Keratinocyte (primary cell): ENCODE measurements around the gene MUC4. TPM values are rescaled to one million over a fixed set of nuclear protein-coding genes. Genes with fewer than 3 reads are reported as not detected.
A peak's percentile ranks its signal among the peaks of the same experiment; 100 is the strongest.

Source experiments
- DNase-seq: peaks from one replicate; pipeline ENCODE4 v3.0.0-alpha.2; 2011; ENCODE audit warnings: low read depth, missing footprints, low spot score
- FAIRE-seq: peaks from 2 replicates; lab custom pipeline; 2011; peaks lifted over from hg19 to GRCh38; lab: Jason Lieb, UNC
- H2AFZ ChIP-seq: 2 replicates; pipeline ENCODE4 v1.6.0; 2012; ENCODE audit warnings: low read length, control low read depth, inconsistent platforms; ENCODE audit not compliant: control insufficient read depth
- H3K27ac ChIP-seq: 2 replicates; pipeline ENCODE4 v1.5.1; 2011; ENCODE audit warnings: low read length; ENCODE audit not compliant: control insufficient read depth, insufficient read depth
- H3K27me3 ChIP-seq: 3 replicates; pipeline ENCODE4 v1.6.0; 2011; ENCODE audit warnings: low read length; ENCODE audit not compliant: control insufficient read depth, insufficient read depth; ENCODE audit errors: extremely low read depth
- H3K36me3 ChIP-seq, 2 experiments: 2 replicates in 1 of 2; 3 replicates in 1 of 2; pipeline ENCODE4 v1.5.1; 2011; ENCODE audit warnings: low read length in 2 of 2, mild to moderate bottlenecking in 1 of 2; ENCODE audit not compliant: control insufficient read depth in 2 of 2, insufficient read depth in 2 of 2; ENCODE audit errors: extremely low read depth in 1 of 2
- H3K4me1 ChIP-seq: 3 replicates; pipeline ENCODE4 v1.5.1; 2011; ENCODE audit warnings: low read length; ENCODE audit not compliant: control insufficient read depth, insufficient read depth; ENCODE audit errors: extremely low read depth
- H3K4me2 ChIP-seq: 3 replicates; pipeline ENCODE4 v1.6.0; 2011; ENCODE audit warnings: low read depth, low read length; ENCODE audit not compliant: control insufficient read depth, insufficient read depth; ENCODE audit errors: extremely low read depth
- H3K4me3 ChIP-seq, 3 experiments: fragments of 200-600 bp in 1 of 3; sonication (generic) in 1 of 3; 2 replicates in 2 of 3; 3 replicates in 1 of 3; pipeline ENCODE4 v1.5.1; 2011 to 2016; ENCODE audit warnings: low read length in 3 of 3, mild to moderate bottlenecking in 3 of 3, control low read depth in 2 of 3, inconsistent platforms in 1 of 3, low read depth in 1 of 3, mixed read lengths in 1 of 3, mixed run types in 1 of 3, moderate library complexity in 1 of 3; ENCODE audit not compliant: control insufficient read depth in 2 of 3, insufficient read depth in 2 of 3; ENCODE audit errors: extremely low read depth in 1 of 3
- H3K79me2 ChIP-seq: 2 replicates; pipeline ENCODE4 v1.6.0; 2012; ENCODE audit warnings: low read length; ENCODE audit not compliant: control insufficient read depth, insufficient read depth
- H3K9ac ChIP-seq: 3 replicates; pipeline ENCODE4 v1.6.0; 2011; ENCODE audit warnings: low read length; ENCODE audit not compliant: control insufficient read depth, insufficient read depth; ENCODE audit errors: extremely low read depth
- H3K9me1 ChIP-seq: 3 replicates; pipeline ENCODE4 v1.6.0; 2011; ENCODE audit warnings: low read length; ENCODE audit not compliant: control insufficient read depth, insufficient read depth; ENCODE audit errors: extremely low read depth
- H3K9me3 ChIP-seq: 2 replicates; pipeline ENCODE4 v1.5.1; 2012; ENCODE audit warnings: low read depth, low read length; ENCODE audit not compliant: control insufficient read depth
- H4K20me1 ChIP-seq: 3 replicates; pipeline ENCODE4 v1.6.0; 2011; ENCODE audit warnings: low read length; ENCODE audit not compliant: control insufficient read depth, insufficient read depth; ENCODE audit errors: extremely low read depth
- EZH2 ChIP-seq: IDR thresholded peaks from one replicate; pipeline ENCODE4 v1.6.1; 2012; ENCODE audit warnings: inconsistent platforms, mild to moderate bottlenecking, low read length, moderate library complexity
- dilution Hi-C: fragments of 300-500 bp; cut with MboI; formaldehyde crosslinking; loops from one replicate; pipeline ENCODE4 v1.7.0; 2020; ENCODE audit warnings: low sequenced_read_pairs; ENCODE audit not compliant: extremely low pct_ligation_motif_present
- polyA plus RNA-seq, 5 experiments: library from polyadenylated mRNA; depleted of rRNA in 3 of 5; stranded (reverse) in 3 of 5; stranded (forward) in 1 of 5; unstranded in 1 of 5; fragments of >200 nt; gene quantifications; 1 replicate in 1 of 5; 2 replicates in 3 of 5; 3 replicates in 1 of 5; pipeline versions ENCODE4 v1.2.1 to v1.2.3, GENCODE V29; 2011 to 2012; ENCODE audit warnings: missing spikeins in 2 of 5, low read depth in 1 of 5, low replicate concordance in 1 of 5
- TF ChIP-seq, protein P1 (sequence below), 3 experiments: IDR thresholded peaks in 1 of 3; conservative IDR thresholded peaks in 1 of 3; optimal IDR thresholded peaks in 1 of 3; 2 replicates in 2 of 3; 3 replicates in 1 of 3; pipeline versions ENCODE3 to v1.5.1; 2011; ENCODE audit warnings: low read length in 3 of 3, mild to moderate bottlenecking in 3 of 3, moderate library complexity in 2 of 3, control low read depth in 1 of 3, inconsistent platforms in 1 of 3; ENCODE audit not compliant: insufficient read depth in 2 of 3; ENCODE audit errors: extremely low read depth in 1 of 3

Gene MUC4
- polyA plus RNA-seq, 1 donor (not counting 4 experiments of a cell fraction or from before 2014, with no cell fraction given), result not detected

DNA sequence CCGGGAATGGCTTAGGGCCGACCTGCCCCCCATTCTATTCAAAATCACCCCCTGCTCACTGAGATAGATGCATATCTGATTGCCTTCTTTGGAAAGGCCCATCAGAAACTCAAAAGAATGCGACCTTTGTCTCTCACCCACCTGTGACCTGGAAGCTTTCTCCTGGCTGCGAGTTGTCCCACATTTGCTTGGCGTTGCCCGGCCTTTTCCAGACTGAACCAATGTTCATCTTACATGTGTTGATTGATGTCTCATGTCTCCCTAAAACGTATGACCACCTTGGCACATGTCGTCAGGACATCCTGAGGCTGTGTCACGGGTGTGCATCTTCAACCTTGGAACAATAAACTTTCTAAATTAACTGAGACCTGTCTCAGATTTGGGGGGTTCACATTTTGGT lies 94.3 kb downstream of the MUC4 start:
- peaks cover 21% of the 10 kb centered on the region for H3K27me3 ChIP-seq
- no peaks in the 10 kb centered on the region for H3K9me1 ChIP-seq
- DNase-seq (no peak), FAIRE-seq (no peak)
- no peak overlapping the region for H3K4me2 ChIP-seq
- no peak overlapping the region for H3K9ac ChIP-seq
- TF ChIP-seq, protein P1, sequence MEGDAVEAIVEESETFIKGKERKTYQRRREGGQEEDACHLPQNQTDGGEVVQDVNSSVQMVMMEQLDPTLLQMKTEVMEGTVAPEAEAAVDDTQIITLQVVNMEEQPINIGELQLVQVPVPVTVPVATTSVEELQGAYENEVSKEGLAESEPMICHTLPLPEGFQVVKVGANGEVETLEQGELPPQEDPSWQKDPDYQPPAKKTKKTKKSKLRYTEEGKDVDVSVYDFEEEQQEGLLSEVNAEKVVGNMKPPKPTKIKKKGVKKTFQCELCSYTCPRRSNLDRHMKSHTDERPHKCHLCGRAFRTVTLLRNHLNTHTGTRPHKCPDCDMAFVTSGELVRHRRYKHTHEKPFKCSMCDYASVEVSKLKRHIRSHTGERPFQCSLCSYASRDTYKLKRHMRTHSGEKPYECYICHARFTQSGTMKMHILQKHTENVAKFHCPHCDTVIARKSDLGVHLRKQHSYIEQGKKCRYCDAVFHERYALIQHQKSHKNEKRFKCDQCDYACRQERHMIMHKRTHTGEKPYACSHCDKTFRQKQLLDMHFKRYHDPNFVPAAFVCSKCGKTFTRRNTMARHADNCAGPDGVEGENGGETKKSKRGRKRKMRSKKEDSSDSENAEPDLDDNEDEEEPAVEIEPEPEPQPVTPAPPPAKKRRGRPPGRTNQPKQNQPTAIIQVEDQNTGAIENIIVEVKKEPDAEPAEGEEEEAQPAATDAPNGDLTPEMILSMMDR (optimal IDR thresholded peaks at IDR 0.05 in 1 of 3, IDR thresholded peaks at IDR 0.05 in 1 of 3, conservative IDR thresholded peaks at IDR 0.05 in 1 of 3; ENCODE audit: extremely low read depth in 1 of 3, insufficient read depth in 2 of 3, low read length in 3 of 3), result no peak
- TF ChIP-seq EZH2, result no peak
- H3K36me3 ChIP-seq, result no peaks in the 10 kb centered on the region
- no peak overlapping the region for H2AFZ ChIP-seq
- H3K79me2 ChIP-seq, result no peaks in the 10 kb centered on the region
- no peak overlapping the region for H3K27ac ChIP-seq
- no peaks in the 10 kb centered on the region for H4K20me1 ChIP-seq
- no peak overlapping the region for H3K4me3 ChIP-seq
- peaks cover 7% of the 10 kb centered on the region for H3K4me1 ChIP-seq
- H3K9me3 ChIP-seq, result no peaks in the 10 kb centered on the region
- dilution Hi-C loops, result no loop called here

GRCh38 chr3:195715583-195716266 lies 96.0 kb downstream of the MUC4 start:
- FAIRE-seq, result no peak
- peaks cover 21% of the 10 kb centered on the region for H3K27me3 ChIP-seq
- no peak overlapping the region for H3K9ac ChIP-seq
- H3K79me2 ChIP-seq, result no peaks in the 10 kb centered on the region
- no peaks in the 10 kb centered on the region for H3K9me3 ChIP-seq
- H3K27ac ChIP-seq, result no peak overlapping the region
- no peak overlapping the region for H2AFZ ChIP-seq
- dilution Hi-C loops, result no loop called here
- no peaks in the 10 kb centered on the region for H3K9me1 ChIP-seq
- DNase-seq, result peak; percentile 30
- H3K36me3 ChIP-seq, result no peaks in the 10 kb centered on the region
- H3K4me3 ChIP-seq, result no peak overlapping the region
- no peak overlapping the region for H3K4me2 ChIP-seq
- H4K20me1 ChIP-seq, result no peaks in the 10 kb centered on the region
- TF ChIP-seq, protein P1 (optimal IDR thresholded peaks at IDR 0.05 in 1 of 3, IDR thresholded peaks at IDR 0.05 in 1 of 3, conservative IDR thresholded peaks at IDR 0.05 in 1 of 3; ENCODE audit: extremely low read depth in 1 of 3, insufficient read depth in 2 of 3, low read length in 3 of 3), result no peak
- peaks cover 7% of the 10 kb centered on the region for H3K4me1 ChIP-seq
